ENCODE data around the gene TOM1L2.

- TF ChIP-seq, protein P1, sequence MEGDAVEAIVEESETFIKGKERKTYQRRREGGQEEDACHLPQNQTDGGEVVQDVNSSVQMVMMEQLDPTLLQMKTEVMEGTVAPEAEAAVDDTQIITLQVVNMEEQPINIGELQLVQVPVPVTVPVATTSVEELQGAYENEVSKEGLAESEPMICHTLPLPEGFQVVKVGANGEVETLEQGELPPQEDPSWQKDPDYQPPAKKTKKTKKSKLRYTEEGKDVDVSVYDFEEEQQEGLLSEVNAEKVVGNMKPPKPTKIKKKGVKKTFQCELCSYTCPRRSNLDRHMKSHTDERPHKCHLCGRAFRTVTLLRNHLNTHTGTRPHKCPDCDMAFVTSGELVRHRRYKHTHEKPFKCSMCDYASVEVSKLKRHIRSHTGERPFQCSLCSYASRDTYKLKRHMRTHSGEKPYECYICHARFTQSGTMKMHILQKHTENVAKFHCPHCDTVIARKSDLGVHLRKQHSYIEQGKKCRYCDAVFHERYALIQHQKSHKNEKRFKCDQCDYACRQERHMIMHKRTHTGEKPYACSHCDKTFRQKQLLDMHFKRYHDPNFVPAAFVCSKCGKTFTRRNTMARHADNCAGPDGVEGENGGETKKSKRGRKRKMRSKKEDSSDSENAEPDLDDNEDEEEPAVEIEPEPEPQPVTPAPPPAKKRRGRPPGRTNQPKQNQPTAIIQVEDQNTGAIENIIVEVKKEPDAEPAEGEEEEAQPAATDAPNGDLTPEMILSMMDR (IDR thresholded peaks at IDR 0.05) = no peak
- TF ChIP-seq POLR2A (IDR thresholded peaks at IDR 0.05) (no peak), EP300 (IDR thresholded peaks at IDR 0.05) (no peak), POLR2AphosphoS5 (IDR thresholded peaks at IDR 0.05) (no peak)
Observed at GRCh38 chr17:17831208-17832031, 140.8 kb downstream of the TOM1L2 start.

Data from stomach (tissue), 4 donors.